HG02885 (cell line): ENCODE measurements around the gene NKG7.

Experiments
- ATAC-seq: cut with Tn5 transposase; IDR thresholded peaks from one replicate; pipeline ENCODE4 v1.9.1; 2021; ENCODE audit warnings: mild to moderate bottlenecking; ENCODE audit not compliant: unreplicated experiment, poor library complexity

Gene NKG7

DNA sequence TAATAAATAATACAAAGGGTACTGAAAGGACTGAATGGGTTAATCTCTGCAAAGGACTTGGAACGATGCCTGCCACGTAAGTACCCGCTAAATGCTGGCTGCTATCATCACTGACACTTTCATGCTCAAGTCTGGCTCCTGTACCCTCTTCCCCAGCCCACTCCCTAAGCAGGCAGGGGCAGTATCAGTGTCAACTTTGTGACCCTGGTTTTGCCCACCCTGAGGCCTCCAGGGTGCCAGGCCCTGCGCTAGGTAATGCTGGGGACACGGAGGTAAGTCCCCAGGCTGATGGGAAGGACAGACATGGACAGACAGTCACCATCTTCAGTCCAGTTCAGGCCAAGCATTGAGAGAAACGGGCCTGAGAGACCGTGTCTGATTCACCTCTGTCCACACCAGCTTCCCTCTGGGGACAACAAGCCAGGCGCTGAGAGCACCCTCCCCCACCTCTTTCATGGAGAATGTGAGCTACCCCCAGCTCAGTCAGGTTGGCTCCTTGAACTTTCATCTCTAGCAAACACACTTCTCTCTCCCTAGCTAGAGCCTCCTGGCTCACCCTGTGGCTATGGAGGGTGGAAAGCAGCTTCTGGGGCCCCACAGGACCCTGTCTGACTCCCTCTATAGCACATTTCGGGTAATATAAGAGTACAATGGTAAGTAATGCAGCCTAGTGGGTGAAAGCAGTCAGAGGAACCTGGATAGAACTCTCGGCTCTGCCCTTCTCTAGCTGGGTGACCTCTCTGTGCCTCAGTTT lies 7.1 kb downstream of the NKG7 start:
- ATAC-seq, result no peak

DNA sequence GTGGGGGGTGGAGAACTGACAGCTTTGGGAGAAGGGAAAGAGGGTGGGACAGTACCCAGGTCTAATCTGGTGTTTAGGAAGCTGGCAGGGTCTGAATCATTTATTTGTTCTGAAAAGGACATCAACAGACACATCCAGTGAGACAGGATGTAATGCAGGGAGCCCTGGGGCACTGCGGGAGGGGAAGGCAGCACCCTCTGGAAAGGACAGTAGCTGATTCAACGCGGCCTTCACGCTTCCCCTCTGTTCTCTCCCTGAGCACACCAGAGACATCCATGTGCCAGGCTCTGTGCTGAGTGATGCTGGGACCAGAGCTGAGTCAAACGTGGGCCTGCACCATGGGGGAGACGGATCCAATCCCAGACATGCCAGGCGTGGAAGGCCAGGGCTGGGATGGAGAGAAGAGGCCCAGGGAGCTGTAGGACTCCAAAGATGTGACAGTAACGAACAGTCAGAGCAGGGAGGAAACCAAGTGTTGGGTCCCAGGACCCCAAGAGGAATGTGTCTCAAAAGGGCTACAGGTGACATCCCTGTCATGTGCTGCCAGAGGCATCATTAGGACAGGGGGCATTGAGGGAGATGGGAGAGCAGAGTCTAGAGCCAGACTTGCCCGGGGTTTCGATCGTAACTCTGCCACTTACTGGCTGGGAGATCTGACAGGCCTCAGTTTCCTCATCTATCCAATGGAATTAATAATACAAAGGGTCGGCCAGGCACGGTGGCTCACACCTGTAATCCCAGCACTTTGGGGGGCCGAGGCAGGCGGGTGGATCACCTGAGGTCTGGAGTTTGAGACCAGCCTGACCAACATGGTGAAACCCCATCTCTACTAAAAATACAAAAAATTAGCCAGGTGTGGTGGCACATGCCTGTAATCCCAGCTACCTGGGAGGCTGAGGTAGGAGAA lies 8.0 kb downstream of the NKG7 start:
- ATAC-seq, result no peak

DNA sequence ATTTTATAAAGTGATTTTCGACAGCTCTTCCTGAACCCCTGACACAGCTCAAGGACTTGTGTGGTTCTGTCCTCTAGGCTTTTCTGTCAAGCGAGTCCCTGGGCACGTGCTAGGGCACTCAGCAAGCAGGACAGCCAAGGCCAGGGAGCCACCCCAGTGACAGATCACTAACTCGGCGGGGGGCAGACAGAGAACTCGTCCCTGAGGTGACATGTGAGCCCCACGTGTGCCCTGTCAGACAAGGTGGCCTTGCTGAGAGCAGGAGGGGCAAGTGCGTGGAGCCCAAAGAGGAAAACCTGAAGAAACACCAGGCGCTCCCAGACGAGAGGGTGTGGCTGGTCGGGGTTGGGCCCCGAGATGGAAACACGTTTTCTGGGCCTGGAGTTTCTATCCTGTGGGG lies 11.2 kb downstream of the NKG7 start:
- ATAC-seq, result no peak

DNA sequence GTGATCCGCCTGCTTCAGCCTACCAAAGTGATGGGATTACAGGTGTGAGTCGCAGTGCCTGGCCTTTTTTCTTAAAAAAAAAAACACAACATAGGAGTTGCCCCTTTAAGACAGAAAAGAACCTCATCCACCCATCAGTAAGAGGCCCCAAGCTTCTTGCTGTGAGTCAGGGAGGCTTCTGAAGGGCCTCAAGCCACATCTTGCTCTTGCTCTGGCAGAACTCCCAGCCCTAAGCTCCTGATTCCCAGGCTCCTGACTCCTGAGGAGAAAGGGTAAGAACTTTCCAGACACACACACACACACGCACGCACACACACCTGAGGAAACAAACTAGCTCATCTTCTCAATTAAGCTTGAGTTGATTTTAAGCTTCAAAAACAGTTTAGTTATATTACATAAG lies 13.2 kb downstream of the NKG7 start:
- no peak for ATAC-seq

DNA sequence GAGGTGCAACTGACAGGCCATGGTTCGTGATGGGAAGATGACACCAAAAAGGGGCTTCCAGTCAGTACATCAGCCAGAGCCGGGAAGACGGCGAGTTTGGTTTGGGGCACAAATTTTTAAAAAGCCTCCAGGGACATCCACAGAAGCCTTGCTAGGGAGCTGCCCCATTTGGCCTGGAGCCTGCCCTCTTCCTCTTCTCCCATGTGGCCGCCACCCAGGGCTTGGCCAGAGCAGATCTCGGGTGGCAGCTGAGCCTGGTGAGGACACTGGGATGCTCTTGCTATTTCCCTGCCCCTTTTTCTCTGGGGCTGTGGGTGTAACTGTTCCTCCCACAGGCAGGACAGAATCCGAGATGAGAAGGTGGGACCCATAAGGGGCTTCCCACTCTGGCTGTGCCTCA lies 14.5 kb downstream of the NKG7 start:
- no peak for ATAC-seq

DNA sequence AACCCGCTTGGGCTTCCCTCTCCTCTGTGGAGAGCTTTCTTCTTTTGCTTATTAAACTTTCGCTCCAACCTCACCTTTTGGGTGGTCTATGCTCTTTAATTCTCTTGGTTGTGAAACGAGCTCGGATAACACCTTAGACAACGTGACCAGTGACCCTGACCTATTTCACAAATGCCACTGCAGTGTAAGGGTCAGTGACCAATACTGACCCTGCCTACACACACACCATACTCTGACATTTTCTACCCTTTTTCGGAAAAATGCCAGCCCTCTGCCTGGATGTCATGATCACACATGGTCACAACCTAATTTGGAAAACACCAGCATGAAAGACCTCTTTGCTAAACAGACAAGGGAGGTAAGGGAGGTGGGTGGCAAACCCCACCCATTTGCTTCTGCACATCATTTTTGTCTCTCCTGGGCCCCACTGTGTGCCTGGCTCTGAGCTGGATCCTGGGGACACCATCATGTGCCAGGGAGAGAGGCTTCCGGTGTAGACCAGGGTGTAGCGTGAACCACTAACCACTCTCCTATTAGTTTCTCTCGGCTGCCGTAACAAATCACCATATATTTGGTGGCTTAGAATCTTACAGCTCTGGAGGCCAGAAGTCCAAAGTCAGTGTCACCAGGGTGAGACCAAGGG lies 16.2 kb downstream of the NKG7 start:
- no peak for ATAC-seq

DNA sequence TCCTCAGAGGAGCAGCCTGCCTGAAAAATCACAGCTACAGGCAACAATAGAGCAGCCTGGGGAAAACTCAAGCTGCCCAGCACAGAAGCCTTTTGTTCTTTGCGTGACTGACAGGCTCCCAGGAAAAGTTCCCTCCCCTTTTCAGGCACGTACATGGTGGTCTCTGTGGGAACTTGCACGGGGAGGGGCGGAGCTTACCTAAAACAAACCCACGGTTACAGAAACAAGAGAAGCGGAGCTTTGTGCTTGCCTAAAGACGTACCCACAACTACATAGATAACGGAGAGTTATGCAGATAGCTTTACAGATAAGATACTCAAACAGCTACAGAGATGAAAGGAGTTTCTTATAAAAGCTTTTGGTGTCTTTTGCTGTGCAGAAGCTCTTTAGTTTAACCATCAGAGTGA lies 17.7 kb downstream of the NKG7 start:
- no peak for ATAC-seq

DNA sequence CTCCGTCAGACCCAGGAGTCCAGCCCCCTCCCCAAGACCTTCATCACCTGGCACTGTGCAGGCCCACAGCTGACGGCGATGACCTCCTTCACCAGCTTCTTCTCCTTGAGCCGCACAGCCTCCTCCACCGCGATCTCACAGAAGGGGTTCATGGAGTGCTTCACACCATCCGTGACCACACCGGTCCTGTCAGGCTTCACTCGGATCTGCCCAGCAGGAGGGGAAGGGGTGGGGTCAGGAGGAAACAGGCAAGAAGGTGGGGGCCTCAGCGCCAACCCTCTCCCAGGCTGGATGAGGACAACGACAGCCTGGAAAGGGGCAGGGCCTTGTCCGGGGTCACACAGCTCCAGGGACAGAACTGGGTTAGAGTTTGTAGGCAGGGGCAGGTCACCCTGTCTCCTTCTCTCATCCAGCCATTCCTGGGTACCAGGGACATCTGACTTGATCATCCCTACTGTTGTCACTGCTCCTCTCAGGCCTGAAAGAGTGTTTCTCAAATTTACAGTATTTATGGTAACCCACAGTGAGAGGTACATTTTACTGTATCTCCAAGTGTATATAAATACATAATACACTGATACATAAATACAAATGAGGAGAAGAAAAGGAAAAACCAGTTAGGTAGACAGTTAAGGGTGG lies 18.2 kb downstream of the NKG7 start:
- ATAC-seq, result no peak

DNA sequence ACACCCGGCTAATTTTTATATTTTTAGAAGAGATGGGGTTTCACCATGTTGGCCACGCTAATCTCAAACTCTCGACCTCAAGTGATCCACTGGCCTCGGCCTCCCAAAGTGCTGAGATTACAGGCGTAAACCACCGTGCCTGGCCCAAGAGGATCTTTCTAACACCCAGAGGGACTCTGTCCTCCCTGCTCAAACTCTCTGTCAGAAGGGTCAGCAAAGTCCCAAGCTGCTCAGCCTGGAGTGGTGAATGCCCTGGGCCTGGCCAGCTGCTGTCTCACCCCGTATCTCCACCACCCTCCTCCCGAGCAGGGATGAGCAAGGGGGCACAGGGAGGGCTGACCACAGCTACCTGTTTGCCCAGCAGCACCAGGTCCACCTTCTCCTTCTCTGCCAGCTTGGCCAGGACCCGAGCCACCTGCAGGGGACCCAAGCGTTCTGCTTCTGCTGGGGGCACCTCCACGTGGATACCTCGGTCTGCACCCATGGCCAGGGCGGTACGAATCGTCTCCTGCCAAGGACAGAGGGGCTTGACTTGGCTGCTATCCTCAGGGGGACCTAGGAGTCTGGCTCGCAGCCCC lies 19.6 kb downstream of the NKG7 start:
- no peak for ATAC-seq

DNA sequence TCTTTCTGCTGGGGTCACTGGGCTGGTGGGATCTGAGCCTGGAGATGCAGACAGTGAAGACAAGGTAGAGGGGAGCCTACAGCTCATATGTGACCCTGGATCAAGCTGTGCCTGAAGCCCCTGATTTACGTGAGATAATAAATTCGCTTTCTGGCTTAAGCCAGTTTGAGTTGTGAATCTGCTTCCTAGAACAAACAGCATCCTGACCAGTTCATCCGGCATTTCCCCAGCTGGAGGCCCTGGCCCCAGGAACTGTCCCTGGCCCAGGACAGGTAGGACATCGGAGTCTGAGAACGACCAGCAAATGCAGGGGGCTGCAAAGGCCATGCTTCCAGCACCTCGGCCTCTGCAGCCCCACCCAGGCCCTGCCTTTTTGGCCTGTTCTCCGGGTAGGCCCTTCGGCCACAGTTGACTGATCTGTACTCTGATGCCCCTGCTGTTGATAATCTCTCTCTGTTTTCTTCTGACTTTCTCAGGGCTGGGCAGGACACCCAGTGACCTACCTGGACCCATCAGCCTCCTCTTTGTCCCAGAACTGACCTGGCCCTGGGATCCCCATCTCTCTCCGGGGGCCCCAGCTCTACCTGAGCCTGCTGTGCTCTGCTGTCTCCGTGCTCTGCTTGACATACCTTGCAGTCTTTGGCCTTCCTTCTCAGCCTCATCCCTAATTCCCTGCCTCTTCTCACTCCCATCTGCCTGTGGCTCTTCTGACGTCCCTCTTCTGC lies 21.0 kb downstream of the NKG7 start:
- ATAC-seq, result no peak

DNA sequence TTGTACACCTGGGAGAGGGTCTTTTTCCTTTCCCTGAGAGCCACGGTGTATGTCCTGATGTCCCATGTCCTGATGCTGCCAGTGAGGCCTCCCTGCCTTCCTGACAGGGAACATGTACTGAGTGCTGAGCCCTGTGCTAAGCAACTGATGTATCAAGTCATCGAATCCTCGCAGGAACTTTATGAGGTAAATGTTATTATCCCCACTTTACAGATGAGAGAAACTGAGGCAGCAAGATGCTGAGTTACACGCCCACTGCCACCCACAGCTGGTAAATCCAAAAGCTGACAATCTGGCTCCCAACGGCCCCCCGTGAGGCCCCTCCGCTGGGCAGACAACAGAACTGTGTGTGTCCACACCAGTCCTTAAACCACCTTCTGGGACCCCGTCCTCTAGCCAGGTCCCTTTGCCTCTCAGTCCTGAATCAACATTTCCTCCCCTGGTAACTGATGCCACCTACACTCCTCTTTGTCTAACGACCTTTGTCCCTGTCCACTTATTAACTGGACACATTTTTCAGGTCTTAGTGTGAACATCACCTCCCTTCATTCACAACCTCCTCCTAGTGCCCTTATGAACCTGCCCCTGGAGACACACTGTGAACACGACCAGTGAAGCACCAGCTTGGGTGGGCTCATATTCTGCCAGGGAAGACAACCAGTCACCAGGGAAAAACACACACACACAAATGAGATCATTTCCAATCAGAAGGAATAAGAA lies 25.1 kb downstream of the NKG7 start:
- no peak for ATAC-seq

DNA sequence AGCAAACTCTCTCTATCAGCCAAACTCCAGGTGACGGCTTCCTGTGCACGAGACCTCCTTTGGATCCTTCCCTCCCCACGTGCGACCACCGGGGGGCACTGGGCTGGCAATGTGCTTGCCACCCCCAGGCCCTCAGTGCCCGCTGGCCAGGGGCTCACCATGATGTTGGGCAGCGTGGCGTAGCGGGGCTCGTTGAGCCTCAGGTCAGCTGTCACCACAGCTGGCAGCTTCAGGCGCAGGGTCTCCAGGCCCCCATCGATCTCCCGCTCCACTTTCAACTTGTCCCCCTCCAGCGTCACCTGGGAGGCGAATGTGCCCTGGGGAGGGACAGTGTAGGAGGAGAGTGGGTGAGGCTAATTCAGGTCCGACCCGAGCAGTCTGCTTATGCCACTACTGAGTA lies 25.7 kb downstream of the NKG7 start:
- ATAC-seq, result no peak

DNA sequence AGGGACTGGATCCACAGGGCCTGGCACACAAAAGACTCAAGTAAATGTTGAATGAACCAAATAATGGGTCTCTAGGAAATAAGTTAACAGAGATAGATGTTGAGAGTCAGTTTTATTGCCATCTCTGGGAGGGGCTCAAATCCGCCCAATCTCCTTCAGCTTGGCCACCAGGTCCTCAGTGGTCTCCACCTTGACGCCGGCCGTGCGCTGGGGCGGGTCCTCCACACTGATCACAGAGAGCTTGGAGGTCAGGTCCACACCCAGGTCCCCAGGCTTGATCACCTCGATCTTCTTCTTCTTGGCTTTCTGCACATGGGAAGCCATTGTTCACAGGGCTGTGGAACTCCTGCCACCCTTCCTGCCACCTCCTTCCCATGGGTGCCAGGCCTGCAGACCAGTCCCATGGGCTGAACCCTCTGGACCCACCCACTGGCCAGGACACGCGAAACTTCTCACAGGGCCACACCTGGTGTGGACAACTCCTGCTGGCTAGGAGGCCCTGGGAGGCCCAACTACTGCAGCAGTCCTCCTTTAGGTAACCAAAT lies 27.3 kb downstream of the NKG7 start:
- no peak for ATAC-seq

DNA sequence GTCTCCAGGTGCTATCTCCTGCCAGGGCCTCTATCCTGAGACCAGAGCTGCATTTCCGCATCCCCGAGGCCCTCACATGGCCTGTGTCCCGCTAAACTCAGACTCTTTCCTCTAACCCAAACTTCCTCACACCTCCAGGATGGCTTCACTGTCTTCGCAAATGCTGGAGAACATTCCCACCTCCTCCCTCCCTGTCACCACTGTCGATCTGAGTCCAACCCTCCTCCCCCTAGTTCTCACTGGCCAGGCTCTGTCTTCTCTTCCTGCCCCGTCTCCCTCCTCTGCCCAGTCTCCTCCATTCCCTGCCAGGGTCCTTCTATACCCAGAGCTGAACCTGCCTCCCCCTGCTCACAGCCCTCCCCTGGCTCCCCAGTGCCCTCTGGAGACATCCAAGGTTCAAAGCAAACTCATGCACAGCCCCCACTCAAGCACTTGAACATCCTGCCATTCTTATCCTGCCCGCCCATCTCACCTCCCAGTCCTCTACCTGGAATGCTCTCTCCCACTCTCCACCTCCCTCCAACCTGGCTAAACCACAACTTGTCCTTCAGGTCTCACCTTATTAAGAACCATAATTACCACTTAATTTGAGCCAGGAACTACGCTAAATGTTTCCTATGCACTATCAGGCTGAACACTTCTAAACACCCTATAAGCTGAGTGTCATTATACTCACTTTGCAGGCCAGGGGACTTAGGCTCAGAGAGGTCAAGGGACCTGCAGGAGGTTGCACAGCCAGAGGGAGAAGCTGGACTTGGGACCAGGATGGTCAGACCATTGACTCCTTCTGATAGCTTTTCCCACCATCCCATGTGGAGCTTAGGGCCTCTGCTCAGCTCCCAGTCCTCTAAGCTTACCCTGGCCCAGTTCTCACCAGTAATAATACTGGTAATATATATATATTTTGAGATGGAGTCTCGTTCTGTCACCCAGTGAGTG lies 29.6 kb downstream of the NKG7 start:
- ATAC-seq, result no peak

DNA sequence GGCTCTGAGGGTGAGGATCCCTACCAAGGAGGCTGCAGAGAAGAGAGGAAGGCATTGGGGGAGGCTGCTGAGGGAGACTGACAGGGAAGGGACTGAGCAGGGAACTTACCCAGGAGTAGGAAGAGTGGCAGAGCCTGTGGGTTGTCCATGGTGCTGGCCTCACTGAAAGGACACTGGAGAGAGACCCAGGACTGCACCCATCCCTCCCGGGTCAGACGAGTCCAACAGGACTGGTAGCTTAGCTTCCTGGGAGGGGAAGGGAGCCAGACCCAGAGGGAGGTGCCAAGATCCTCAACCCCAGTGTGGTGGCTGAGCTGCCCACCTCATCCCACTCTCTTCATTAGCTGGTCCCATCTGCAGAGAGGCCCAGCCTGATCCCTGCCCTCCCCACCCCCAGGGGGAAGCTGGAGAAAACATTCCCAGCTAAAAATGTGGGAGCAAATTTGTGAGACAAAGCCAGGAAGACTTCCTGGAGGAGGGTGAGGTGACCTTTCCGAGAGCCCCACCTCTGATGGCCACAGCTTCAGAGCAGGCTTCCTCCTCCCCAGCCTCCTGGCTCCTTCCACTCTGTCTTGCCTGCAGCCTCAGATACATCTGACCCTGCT lies 30.4 kb downstream of the NKG7 start, which contains the start of gene VSIG10L:
TSS of gene VSIG10L (minus strand) at position 164 of the 605 bp plus-strand sequence. CDS start at position 149, 15 bp downstream.
- ATAC-seq, result no peak

DNA sequence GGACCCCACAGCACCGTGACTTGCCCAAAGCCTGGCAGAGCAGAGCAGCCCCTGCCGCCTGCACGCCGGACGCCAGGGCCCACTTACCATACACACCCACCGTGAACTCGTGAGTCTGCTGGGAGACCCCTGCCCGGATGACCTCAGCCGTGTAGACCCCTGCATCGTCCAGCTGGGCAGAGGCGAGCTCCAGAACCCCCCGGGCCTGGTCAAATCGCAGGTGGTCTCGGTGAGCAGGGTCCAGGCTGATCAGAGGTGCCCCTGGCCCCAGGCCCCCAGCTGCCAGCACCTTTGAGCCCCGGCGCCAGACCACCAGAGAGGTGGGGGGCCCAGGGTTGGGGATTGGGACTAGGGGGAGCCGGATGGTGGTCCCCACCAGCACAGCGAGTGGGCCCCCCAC lies 31.4 kb downstream of the NKG7 start:
- no peak for ATAC-seq
